GM12865 (cell line): ENCODE data around the gene CNOT4.
"Not testable (repeated sequence)": the region's sequence is repeated elsewhere in the genome, so short reads cannot be mapped to it uniquely, and the experiment has no call there.

ENCODE experiments used
- DNase-seq: peaks from one replicate; pipeline ENCODE4 v3.0.0; 2010; ENCODE audit warnings: low read depth
- H3K4me3 ChIP-seq: 2 replicates; pipeline ENCODE4 v1.5.1; 2011; ENCODE audit warnings: mild to moderate bottlenecking, low read depth, low read length, control low read depth
- CTCF ChIP-seq: IDR thresholded peaks from 2 replicates; pipeline ENCODE4 v1.5.1; 2011; ENCODE audit warnings: low read length, control low read depth, low read depth, inconsistent platforms; ENCODE audit not compliant: insufficient read depth; ENCODE audit errors: missing control alignments

CNOT4 gene

GRCh38 chr7:135445690-135446089, 64.2 kb downstream of the CNOT4 start:
- H3K4me3 ChIP-seq, result no peak overlapping the region
- no peak for TF ChIP-seq CTCF
- DNase-seq, result no peak

GRCh38 chr7:135445266-135445665, 64.6 kb downstream of the CNOT4 start:
- DNase-seq, H3K4me3 ChIP-seq: not testable (repeated sequence)

- TF ChIP-seq CTCF, result no peak
- no peak overlapping the region for H3K4me3 ChIP-seq
- no peak for DNase-seq
These were observed 68.1 kb downstream of the CNOT4 start for GRCh38 chr7:135441791-135442190.

GRCh38 chr7:135434047-135434446, 75.9 kb downstream of the CNOT4 start:
- TF ChIP-seq CTCF, result no peak
- DNase-seq, result no peak
- no peak overlapping the region for H3K4me3 ChIP-seq

- no peak overlapping the region for H3K4me3 ChIP-seq
- no peak for DNase-seq
- TF ChIP-seq CTCF, result no peak
These were observed 79.3 kb downstream of the CNOT4 start for GRCh38 chr7:135430626-135431025.

- no peak overlapping the region for H3K4me3 ChIP-seq
- no peak for DNase-seq
- no peak for TF ChIP-seq CTCF
These were observed 81.0 kb downstream of the CNOT4 start for GRCh38 chr7:135428879-135429278.

GRCh38 chr7:135428011-135428410, 81.9 kb downstream of the CNOT4 start:
- no peak overlapping the region for H3K4me3 ChIP-seq
- DNase-seq, result no peak
- TF ChIP-seq CTCF, result no peak
